Middle frontal gyrus (tissue), 1 donor: ENCODE measurements around the gene SFTPA2.
"Not testable (repeated sequence)": the region's sequence is repeated elsewhere in the genome, so short reads cannot be mapped to it uniquely, and the experiment has no call there.

ENCODE experiments used
- DNase-seq: peaks from one replicate; pipeline ENCODE4 v3.0.0-alpha.2; 2015; ENCODE audit warnings: low spot score; ENCODE audit errors: extremely low spot score

Gene SFTPA2

GRCh38 chr10:79511891-79512583 is 48.2 kb downstream of the SFTPA2 start, which contains the start of gene EIF5AL1:
Gene EIF5AL1, plus strand, starts transcription at chr10:79512533. Its CDS starts 117 bp downstream, at chr10:79512650.
- DNase-seq: not testable (repeated sequence)

- DNase-seq: not testable (repeated sequence)
Observed at GRCh38 chr10:79509934-79510508, 50.2 kb downstream of the SFTPA2 start.

GRCh38 chr10:79509306-79509933 is 50.8 kb downstream of the SFTPA2 start:
- DNase-seq: not testable (repeated sequence)

GRCh38 chr10:79508245-79508644 is 52.0 kb downstream of the SFTPA2 start:
- DNase-seq: not testable (repeated sequence)

GRCh38 chr10:79507440-79508167 is 52.6 kb downstream of the SFTPA2 start:
- no peak for DNase-seq
